IMR-90 (cell line): ENCODE data around the gene PCDHGC4. TPM values are rescaled to one million over a fixed set of nuclear protein-coding genes. Genes with fewer than 3 reads are reported as not detected.

Experiments used
- ATAC-seq: fragments of 200-7000 bp; cut with Tn5 transposase; 2 replicates; pipeline ENCODE4 v1.9.1; 2020; ENCODE audit warnings: low read depth, mild to moderate bottlenecking, moderate library complexity
- BruUV-seq: library from RNA; stranded (reverse); fragments of 400-500 nt; replicated peaks from 2 replicates; lab custom pipeline; 2021; lab: Mats Ljungman, UMichigan
- CTCF ChIA-PET: fragments of 300-600 bp; formaldehyde crosslinking; extraction: SDS; loops from one replicate; lab custom pipeline; 2021; ENCODE audit warnings: antibody characterized with exemption; lab: Yijun Ruan, JAX
- POLR2A ChIA-PET: fragments of 300-600 bp; sonication (Branson Sonifier 250); formaldehyde crosslinking; loops from one replicate; lab custom pipeline; 2022; ENCODE audit warnings: antibody characterized with exemption; ENCODE audit not compliant: unreplicated experiment; lab: Charles Lee
- DNase-seq: peaks from one replicate; pipeline ENCODE4 v3.0.0; 2013
- H2AFZ ChIP-seq: replicated peaks from 2 replicates; pipeline ENCODE3; 2013; ENCODE audit warnings: low read length, mild to moderate bottlenecking; ENCODE audit not compliant: poor library complexity
- H2AK5ac ChIP-seq: 2 replicates; pipeline ENCODE4 v1.6.1; 2013; ENCODE audit warnings: low read depth, low read length, inconsistent platforms
- H2AK9ac ChIP-seq: replicated peaks from 2 replicates; pipeline ENCODE3; 2013; ENCODE audit warnings: mild to moderate bottlenecking, low read depth, low read length, moderate library complexity; ENCODE audit not compliant: poor library complexity
- H2BK120ac ChIP-seq: 2 replicates; pipeline ENCODE4 v1.6.1; 2013; ENCODE audit warnings: low read depth, low read length, inconsistent platforms
- H2BK15ac ChIP-seq: 3 replicates; pipeline ENCODE4 v1.6.1; 2013; ENCODE audit warnings: low read depth, low read length, inconsistent platforms
- H2BK20ac ChIP-seq: 2 replicates; pipeline ENCODE4 v1.6.1; 2013; ENCODE audit warnings: low read depth, mild to moderate bottlenecking, inconsistent platforms, low read length, moderate library complexity
- H2BK5ac ChIP-seq: 2 replicates; pipeline ENCODE4 v1.6.1; 2013; ENCODE audit warnings: mild to moderate bottlenecking, low read depth, low read length, inconsistent platforms; ENCODE audit not compliant: poor library complexity, severe bottlenecking
- H3K14ac ChIP-seq: replicated peaks from 2 replicates; pipeline ENCODE4 v1.6.1; 2013; ENCODE audit warnings: low read depth, low read length, inconsistent platforms
- H3K18ac ChIP-seq: 2 replicates; pipeline ENCODE4 v1.6.1; 2013; ENCODE audit warnings: low read depth, low read length, control low read depth
- H3K23ac ChIP-seq: 2 replicates; pipeline ENCODE4 v1.6.1; 2013; ENCODE audit warnings: low read depth, low read length, inconsistent platforms
- H3K27ac ChIP-seq: 2 replicates; pipeline ENCODE4 v1.5.1; 2013; ENCODE audit warnings: mild to moderate bottlenecking, control low read depth, low read length; ENCODE audit not compliant: insufficient read depth
- H3K27me3 ChIP-seq: 2 replicates; pipeline ENCODE4 v1.6.1; 2013; ENCODE audit warnings: low read length; ENCODE audit not compliant: control insufficient read depth, insufficient read depth
- H3K36me3 ChIP-seq: 2 replicates; pipeline ENCODE4 v1.6.1; 2013; ENCODE audit warnings: low read length, mixed read lengths; ENCODE audit not compliant: control insufficient read depth, insufficient read depth
- H3K4ac ChIP-seq: 2 replicates; pipeline ENCODE4 v1.6.1; 2013; ENCODE audit warnings: low read depth, low read length, inconsistent platforms
- H3K4me1 ChIP-seq: 2 replicates; pipeline ENCODE4 v1.6.1; 2013; ENCODE audit warnings: low read length, mixed read lengths; ENCODE audit not compliant: control insufficient read depth, insufficient read depth
- H3K4me2 ChIP-seq: 2 replicates; pipeline ENCODE4 v1.6.1; 2013; ENCODE audit warnings: low read depth, mild to moderate bottlenecking, control low read depth, low read length, moderate library complexity
- H3K4me3 ChIP-seq: 2 replicates; pipeline ENCODE4 v1.5.1; 2013; ENCODE audit warnings: low read depth, mild to moderate bottlenecking, control low read depth, low read length, moderate library complexity; ENCODE audit not compliant: insufficient read depth
- H3K56ac ChIP-seq: 2 replicates; pipeline ENCODE4 v1.6.1; 2013; ENCODE audit warnings: low read length, inconsistent platforms; ENCODE audit not compliant: insufficient read depth; ENCODE audit errors: extremely low read depth
- H3K79me1 ChIP-seq, 2 experiments: 2 replicates each; pipeline ENCODE4 v1.6.1; 2013; ENCODE audit warnings: low read length in 2 of 2, inconsistent platforms in 1 of 2, low read depth in 1 of 2
- H3K9ac ChIP-seq: 2 replicates; pipeline ENCODE4 v1.6.1; 2013; ENCODE audit warnings: low read depth, low read length, control low read depth
- H3K9me1 ChIP-seq: 2 replicates; pipeline ENCODE4 v1.6.1; 2013; ENCODE audit warnings: low read length, inconsistent platforms; ENCODE audit not compliant: insufficient read depth
- H3K9me3 ChIP-seq: 2 replicates; pipeline ENCODE4 v1.6.1; 2013; ENCODE audit warnings: low read length; ENCODE audit not compliant: control insufficient read depth, insufficient read depth
- H4K20me1 ChIP-seq: 2 replicates; pipeline ENCODE4 v1.6.1; 2013; ENCODE audit warnings: low read length, inconsistent platforms; ENCODE audit not compliant: insufficient read depth
- H4K5ac ChIP-seq: 2 replicates; pipeline ENCODE4 v1.6.1; 2013; ENCODE audit warnings: mild to moderate bottlenecking, low read depth, low read length, control low read depth
- H4K8ac ChIP-seq, 2 experiments: 2 replicates each; pipeline ENCODE4 v1.6.1; 2013; ENCODE audit warnings: low read depth in 2 of 2, low read length in 2 of 2, control low read depth in 1 of 2, inconsistent platforms in 1 of 2
- H4K91ac ChIP-seq: 2 replicates; pipeline ENCODE4 v1.6.1; 2013; ENCODE audit warnings: low read depth, low read length, inconsistent platforms; ENCODE audit not compliant: insufficient read depth
- MAFK ChIP-seq: IDR thresholded peaks from 2 replicates; pipeline ENCODE4 v1.6.1; 2012; ENCODE audit warnings: low read depth, low read length, improper control_type of control experiment
- MAZ ChIP-seq: IDR thresholded peaks from 2 replicates; pipeline ENCODE4 v1.6.1; 2012; ENCODE audit warnings: low read depth, mild to moderate bottlenecking, low read length, improper control_type of control experiment, moderate library complexity, borderline replicate concordance
- MXI1 ChIP-seq: IDR thresholded peaks from 2 replicates; pipeline ENCODE4 v1.6.1; 2012; ENCODE audit warnings: low read depth, mild to moderate bottlenecking, low read length, moderate library complexity, borderline replicate concordance
- POLR2A ChIP-seq: IDR thresholded peaks from 2 replicates; pipeline ENCODE4 v1.6.1; 2012; ENCODE audit warnings: mild to moderate bottlenecking, low read depth, low read length
- RAD21 ChIP-seq: IDR thresholded peaks from 2 replicates; pipeline ENCODE4 v1.6.1; 2012; ENCODE audit warnings: low read length, improper control_type of control experiment
- WGBS, 2 experiments: methylation state at CpG; one replicate each; pipeline versions ENCODE4 v1.1.5 to v1.1.7; 2013; ENCODE audit warnings: missing lambda C conversion rate in 2 of 2; ENCODE audit not compliant: insufficient read length in 1 of 2; ENCODE audit errors: extremely low coverage in 2 of 2; 5-methylcytosine and 5-hydroxymethylcytosine counted together
- dilution Hi-C: fragments of 300-500 bp; cut with HindIII; formaldehyde crosslinking; loops from one replicate; pipeline ENCODE4 v1.14.3; 2018; ENCODE audit warnings: low sequenced_read_pairs; ENCODE audit not compliant: unreplicated experiment
- in situ Hi-C: fragments of 300-500 bp; cut with MboI; formaldehyde crosslinking; loops from 3 replicates; pipeline ENCODE4 v1.14.3; 2019; ENCODE audit warnings: low sequenced_read_pairs, inconsistent platforms, mixed read lengths
- intact Hi-C: fragments of 100-400 bp; cut with micrococcal nuclease; formaldehyde crosslinking; loops from 2 replicates; pipeline ENCODE4 v1.10.0; 2022
- polyA plus RNA-seq, 3 experiments: library from polyadenylated mRNA; depleted of rRNA; stranded (reverse); fragments of >200 nt; gene quantifications; 2 replicates each; pipeline ENCODE4 v1.2.3, GENCODE V29; 2012; ENCODE audit warnings: low replicate concordance in 1 of 3
- total RNA-seq: library from RNA; depleted of rRNA; stranded (reverse); fragments of >200 nt; gene quantifications from 2 replicates; pipeline ENCODE4 v1.2.3, GENCODE V29; 2012

Gene PCDHGC4
- total and polyA plus RNA-seq, 2 of the 4 experiments (the other 2 are of a cell fraction) = 0.65 to 1.6 TPM

GRCh38 chr5:141504216-141504615, 19.4 kb downstream of the PCDHGC4 start:
- no peak overlapping the region for H3K4me3 ChIP-seq
- H2BK5ac ChIP-seq = no peak overlapping the region
- intact Hi-C loops (no loop called here), dilution Hi-C loops (no loop called here), in situ Hi-C loops (no loop called here)
- no peak overlapping the region for H2BK15ac ChIP-seq
- H3K56ac ChIP-seq = no peak overlapping the region
- peaks cover 28% of the 10 kb centered on the region for H3K36me3 ChIP-seq
- no peak overlapping the region for H4K5ac ChIP-seq
- H3K14ac ChIP-seq = no peak overlapping the region
- peaks cover 9 to 13% of the 10 kb centered on the region in 2 experiments; a peak in 3 of 4 replicates for H3K79me1 ChIP-seq
- ATAC-seq (no peak), DNase-seq (no peak)
- no peak overlapping the region for H2BK120ac ChIP-seq
- no peaks in the 10 kb centered on the region for H3K9me3 ChIP-seq
- no peak overlapping the region for H3K27ac ChIP-seq
- H2AK5ac ChIP-seq = no peak overlapping the region
- H2AFZ ChIP-seq = no peak overlapping the region
- 100% methylated on average over 1 of the region's 4 CpGs; no CpG with 5 or more reads in 1 of the 2 experiments for WGBS, 2 experiments
- no peak overlapping the region for H3K9ac ChIP-seq
- peaks cover 15% of the 10 kb centered on the region for H4K20me1 ChIP-seq
- no peak overlapping the region for H4K91ac ChIP-seq
- no peak overlapping the region for H4K8ac ChIP-seq
- H3K18ac ChIP-seq = no peak overlapping the region
- no peak overlapping the region for H2BK20ac ChIP-seq
- no peak overlapping the region for H3K4me2 ChIP-seq
- ChIA-PET CTCF (no interaction called here), POLR2A (no interaction called here)
- peaks cover 4% of the 10 kb centered on the region; the same call in 1 of the 2 replicates for H3K9me1 ChIP-seq
- no peak for TF ChIP-seq MXI1
- no peak for TF ChIP-seq MAFK
- TF ChIP-seq MAZ = no peak
- TF ChIP-seq POLR2A = no peak
- no peak for TF ChIP-seq RAD21
- peaks cover 16% of the 10 kb centered on the region for H3K4me1 ChIP-seq
- no TSS peak for BruUV-seq
- H3K23ac ChIP-seq = no peak overlapping the region
- no peak overlapping the region for H3K4ac ChIP-seq
- no peaks in the 10 kb centered on the region for H3K27me3 ChIP-seq
- H2AK9ac ChIP-seq = no peak overlapping the region
